GM12878 (cell line): ENCODE results near the gene CYP1B1. TPM values are rescaled to one million over a fixed set of nuclear protein-coding genes. Genes with fewer than 3 reads are reported as not detected.

Experiments used
- CBX3 ChIP-seq: fragments of 200-600 bp; sonication (generic); IDR thresholded peaks from 2 replicates; pipeline ENCODE4 v1.6.1; 2016; ENCODE audit warnings: low read depth, borderline replicate concordance
- CBX5 ChIP-seq: sonication (generic); IDR thresholded peaks from 2 replicates; pipeline ENCODE4 v1.6.1; 2016; ENCODE audit warnings: low read depth, moderate library complexity, mild to moderate bottlenecking, inconsistent platforms
- CHD2 ChIP-seq: IDR thresholded peaks from 2 replicates; pipeline ENCODE4 v1.6.1; 2011; ENCODE audit warnings: low read depth, low read length, improper control_type of control experiment, borderline replicate concordance
- CREM ChIP-seq: IDR thresholded peaks from 2 replicates; pipeline ENCODE4 v1.6.1; 2014; ENCODE audit warnings: antibody characterized with exemption, low read depth
- DPF2 ChIP-seq: fragments of 450-650 bp; IDR thresholded peaks from 2 replicates; pipeline ENCODE4 v1.6.1; 2017; ENCODE audit warnings: mild to moderate bottlenecking
- E2F8 ChIP-seq: fragments of 450-650 bp; IDR thresholded peaks from 2 replicates; pipeline ENCODE4 v1.6.1; 2018; ENCODE audit warnings: mild to moderate bottlenecking, low read depth, moderate library complexity; ENCODE audit not compliant: partially characterized antibody
- EZH2 ChIP-seq: IDR thresholded peaks from 2 replicates; pipeline ENCODE4 v1.6.1; 2012; ENCODE audit warnings: low read depth, mild to moderate bottlenecking, control low read depth, inconsistent platforms, low read length, borderline replicate concordance; ENCODE audit not compliant: control insufficient read depth
- IKZF2 ChIP-seq, 2 experiments: fragments of 450-650 bp; IDR thresholded peaks; 2 replicates each; pipeline ENCODE4 v1.6.1; 2017; ENCODE audit warnings: mild to moderate bottlenecking in 2 of 2, moderate library complexity in 2 of 2
- MEF2A ChIP-seq: IDR thresholded peaks from 2 replicates; pipeline ENCODE4 v1.6.1; 2011; ENCODE audit warnings: low read depth, mild to moderate bottlenecking, low read length, moderate library complexity; ENCODE audit not compliant: insufficient read depth
- MTA3 ChIP-seq: IDR thresholded peaks from 2 replicates; pipeline ENCODE4 v1.6.1; 2012; ENCODE audit warnings: low read length, inconsistent platforms, borderline replicate concordance
- PAX5 ChIP-seq: IDR thresholded peaks from 2 replicates; pipeline ENCODE4 v1.6.1; 2011; ENCODE audit warnings: low read depth, low read length, borderline replicate concordance
- PML ChIP-seq: IDR thresholded peaks from 2 replicates; pipeline ENCODE4 v1.6.1; 2012; ENCODE audit warnings: low read length, inconsistent platforms
- RAD21 ChIP-seq: IDR thresholded peaks from 2 replicates; pipeline ENCODE4 v1.6.1; 2011; ENCODE audit warnings: mild to moderate bottlenecking, low read depth, low read length, moderate library complexity; ENCODE audit not compliant: insufficient read depth
- SUPT20H ChIP-seq: IDR thresholded peaks from 2 replicates; pipeline ENCODE4 v1.6.1; 2011; ENCODE audit warnings: low read depth, mild to moderate bottlenecking, low read length, moderate library complexity, borderline replicate concordance; ENCODE audit not compliant: control insufficient read depth
- TCF3 ChIP-seq: IDR thresholded peaks from 2 replicates; pipeline ENCODE4 v1.6.1; 2012; ENCODE audit warnings: low read depth, mild to moderate bottlenecking, low read length, borderline replicate concordance; ENCODE audit not compliant: insufficient read depth
- ZBTB4 ChIP-seq: fragments of 450-650 bp; formaldehyde crosslinking; IDR thresholded peaks from 2 replicates; pipeline ENCODE4 v1.4.0; 2022; ENCODE audit warnings: mild to moderate bottlenecking, moderate library complexity
- ZNF592 ChIP-seq: fragments of 450-650 bp; IDR thresholded peaks from 2 replicates; pipeline ENCODE4 v1.6.1; 2017; ENCODE audit warnings: mild to moderate bottlenecking, moderate library complexity
- polyA plus RNA-seq, 11 experiments: library from polyadenylated mRNA; depleted of rRNA in 4 of 11; unstranded in 6 of 11; stranded (reverse) in 5 of 11; fragments of >200 nt; fragmentation: Nextera tagmentation in 4 of 11; fragmentation: Illumina TruSeq in 1 of 11; extraction: Ambion mirVana in 4 of 11; extraction: Trizol in 1 of 11; gene quantifications; 1 replicate in 1 of 11; 2 replicates in 10 of 11; pipeline versions ENCODE4 v1.2.1 to v1.2.3, GENCODE V29; 2011 to 2016; ENCODE audit warnings: inconsistent platforms in 2 of 11, missing spikeins in 2 of 11, low read depth in 1 of 11
- total RNA-seq, 4 experiments: library from RNA; depleted of rRNA in 3 of 4; stranded (reverse); fragments of >200 nt in 3 of 4; fragmentation: Illumina TruSeq in 1 of 4; extraction: Trizol in 1 of 4; gene quantifications; 2 replicates each; pipeline versions ENCODE4 v1.2.1 to v1.2.3, GENCODE V29; 2013 to 2021

The CYP1B1 gene
- total and polyA plus RNA-seq, 10 of the 15 experiments (the other 5 are each of a cell fraction or from before 2014, with no cell fraction given) = 0.35 to 29.7 (median 3.4) TPM

- TF ChIP-seq ZBTB4 (CRISPR knock-in tag) (no peak), MTA3 (no peak), RAD21 (0 out of 2 replicates have a peak, but pooled peaks have one; percentile 6), SUPT20H (no peak), PML (no peak), CHD2 (no peak), CBX5 (0 out of 2 replicates have a peak, but pooled peaks have one; percentile 50), DPF2 (no peak), CBX3 (no peak), EZH2 (no peak), PAX5 (no peak), ZNF592 (no peak), TCF3 (no peak), MEF2A (peak; percentile 58; the same call in 1 of the 2 replicates), IKZF2 (IDR thresholded peaks at IDR 0.05) (peak; percentile 40 to 44; a peak in 2 of 4 replicates), E2F8 (no peak), CREM (peak; percentile 41; the same call in 1 of the 2 replicates)
These were observed 30.6 kb upstream of the CYP1B1 start (continued) for GRCh38 chr2:38106405-38107094.
